Prostate gland (tissue), 2 donors: ENCODE measurements around the gene PHKB. TPM values are rescaled to one million over a fixed set of nuclear protein-coding genes. Genes with fewer than 3 reads are reported as not detected.
"Not testable (repeated sequence)": the region's sequence is repeated elsewhere in the genome, so short reads cannot be mapped to it uniquely, and the experiment has no call there.

Source experiments
- DNase-seq: peaks from one replicate; pipeline ENCODE4 v3.0.0-alpha.2; 2019; ENCODE audit warnings: low spot score
- H3K27ac ChIP-seq, 2 donors: fragments of 200-600 bp; sonication (generic); 2 replicates each; pipeline ENCODE4 v1.5.1; 2017 to 2019
- H3K27me3 ChIP-seq: fragments of 200-600 bp; sonication (generic); replicated peaks from 2 replicates; pipeline ENCODE4 v1.5.1; 2019; ENCODE audit not compliant: insufficient read depth
- H3K36me3 ChIP-seq, 2 donors: fragments of 200-600 bp; sonication (generic); 1 replicate in 1 of 2; 2 replicates in 1 of 2; pipeline versions ENCODE4 v1.5.1 to v1.8.1; 2017 to 2019
- H3K4me1 ChIP-seq: fragments of 200-600 bp; sonication (generic); replicated peaks from 2 replicates; pipeline ENCODE4 v1.5.1; 2019
- H3K4me3 ChIP-seq, 2 donors: fragments of 200-600 bp; sonication (generic); 2 replicates each; pipeline ENCODE4 v1.5.1; 2017 to 2019
- H3K9me3 ChIP-seq: fragments of 200-600 bp; sonication (generic); 2 replicates; pipeline ENCODE4 v1.5.1; 2017
- CTCF ChIP-seq, 4 experiments: fragments of 200-600 bp in 2 of 4; fragments of 450-650 bp in 2 of 4; sonication (generic) in 2 of 4; IDR thresholded peaks; 1 replicate in 3 of 4; 2 replicates in 1 of 4; pipeline ENCODE4 v1.5.1; 2016 to 2019; ENCODE audit warnings: antibody characterized with exemption in 4 of 4, mild to moderate bottlenecking in 2 of 4, moderate library complexity in 2 of 4
- POLR2A ChIP-seq: fragments of 450-650 bp; IDR thresholded peaks from one replicate; pipeline ENCODE4 v1.6.1; 2016; ENCODE audit warnings: antibody characterized with exemption, mild to moderate bottlenecking
- POLR2AphosphoS5 ChIP-seq: sonication (generic); formaldehyde crosslinking; IDR thresholded peaks from one replicate; pipeline ENCODE4 v1.6.1; 2017; ENCODE audit warnings: antibody characterized with exemption
- WGBS: methylation state at CpG from one replicate; pipeline ENCODE4 v1.1.5; 2018; 5-methylcytosine and 5-hydroxymethylcytosine counted together
- intact Hi-C: fragments of 100-400 bp; cut with DNase I; formaldehyde crosslinking; loops from one replicate; pipeline ENCODE4 v1.14.2; 2022
- total RNA-seq, 2 donors: library from RNA; depleted of rRNA; stranded (reverse); fragments of >200 nt; gene quantifications; one replicate each; pipeline ENCODE4 v1.1.0, GENCODE V29; 2016

PHKB gene
- total RNA-seq, 2 donors from 2014 or later: 70.1 to 93.7 TPM

- WGBS: 92% methylated on average over 3 of the region's 3 CpGs
- H3K9me3 ChIP-seq: no peaks in the 10 kb centered on the region
- H3K27ac ChIP-seq: no peak overlapping the region
- DNase-seq: no peak
- intact Hi-C loops: no loop called here
- no peaks in the 10 kb centered on the region for H3K4me1 ChIP-seq
- H3K36me3 ChIP-seq: no peaks in the 10 kb centered on the region
- H3K4me3 ChIP-seq: no peak overlapping the region
- TF ChIP-seq CTCF (IDR thresholded peaks at IDR 0.05) (no peak), POLR2AphosphoS5 (no peak), POLR2A (no peak)
- H3K27me3 ChIP-seq: no peaks in the 10 kb centered on the region
Measured at GRCh38 chr16:47431960-47432359, 29.2 kb upstream of the PHKB start.

GRCh38 chr16:47434274-47434673, 26.9 kb upstream of the PHKB start:
- H3K4me1 ChIP-seq, H3K36me3 ChIP-seq, DNase-seq, H3K27ac ChIP-seq, H3K9me3 ChIP-seq, H3K27me3 ChIP-seq, intact Hi-C loops, H3K4me3 ChIP-seq: not testable (repeated sequence)
- 77% methylated on average over 2 of the region's 2 CpGs for WGBS

GRCh38 chr16:47440066-47440465, 21.1 kb upstream of the PHKB start:
- H3K36me3 ChIP-seq, H3K27me3 ChIP-seq, H3K4me1 ChIP-seq, DNase-seq, intact Hi-C loops, H3K4me3 ChIP-seq, H3K27ac ChIP-seq, H3K9me3 ChIP-seq: not testable (repeated sequence)
- WGBS: 97% methylated on average over 3 of the region's 3 CpGs

GRCh38 chr16:47442884-47443283, 18.2 kb upstream of the PHKB start:
- H3K36me3 ChIP-seq, H3K27me3 ChIP-seq, H3K4me1 ChIP-seq, H3K9me3 ChIP-seq, intact Hi-C loops, H3K4me3 ChIP-seq, H3K27ac ChIP-seq, DNase-seq: not testable (repeated sequence)

GRCh38 chr16:47446431-47446830, 14.7 kb upstream of the PHKB start:
- intact Hi-C loops: no loop called here
- Histone ChIP-seq H3K36me3 (no peaks in the 10 kb centered on the region), H3K9me3 (no peaks in the 10 kb centered on the region), H3K27me3 (no peaks in the 10 kb centered on the region), H3K4me3 (no peak overlapping the region), H3K4me1 (no peaks in the 10 kb centered on the region), H3K27ac (no peak overlapping the region)
- no peak for TF ChIP-seq POLR2A
- no peak for TF ChIP-seq POLR2AphosphoS5
- TF ChIP-seq CTCF (IDR thresholded peaks at IDR 0.05): no peak
- no peak for DNase-seq
- 92% methylated on average over 3 of the region's 3 CpGs for WGBS

- no peaks in the 10 kb centered on the region for H3K9me3 ChIP-seq
- no peaks in the 10 kb centered on the region for H3K27me3 ChIP-seq
- intact Hi-C loops: no loop called here
- no peaks in the 10 kb centered on the region for H3K4me1 ChIP-seq
- TF ChIP-seq CTCF (IDR thresholded peaks at IDR 0.05) (no peak), POLR2AphosphoS5 (no peak), POLR2A (no peak)
- H3K4me3 ChIP-seq: no peak overlapping the region
- H3K36me3 ChIP-seq: no peaks in the 10 kb centered on the region
- no peak for DNase-seq
- H3K27ac ChIP-seq: no peak overlapping the region
- WGBS: 85% methylated on average over 3 of the region's 3 CpGs
Measured at GRCh38 chr16:47448830-47449575, 12.1 kb upstream of the PHKB start.
